K562 treated with DMSO at 1 percent for 12 hours (cell line): ENCODE measurements around the gene WNT4. TPM values are rescaled to one million over a fixed set of nuclear protein-coding genes. Genes with fewer than 3 reads are reported as not detected.

Experiments
- total RNA-seq: library from RNA; unstranded; fragments of 300-600 nt; gene quantifications from 2 replicates; pipeline ENCODE4 v1.2.3, GENCODE V29; 2022; ENCODE audit not compliant: insufficient read depth

Gene WNT4
- total RNA-seq, result not detected in 2 replicates

GRCh38 chr1:22143065-22144033 lies at the start of gene WNT4:
WNT4 (minus strand) TSS chr1:22143097; CDS start chr1:22142922, 175 bp downstream.

Other genes starting within 250 kb of the WNT4 start
- 37.2 and 91.8 TPM in 2 replicates for gene HSPG2, start 205.8 kb downstream of the WNT4 start, total RNA-seq
- gene CELA3B, start 166.1 kb downstream of the WNT4 start, total RNA-seq, result not detected in 2 replicates
- gene CELA3A, start 141.4 kb downstream of the WNT4 start, total RNA-seq, result not detected in 2 replicates
- 78.9 and 146 TPM in 2 replicates for gene CDC42, start 90.4 kb downstream of the WNT4 start, total RNA-seq